HG02678 (cell line): ENCODE results near the gene PC.

Experiments used
- ATAC-seq: cut with Tn5 transposase; IDR thresholded peaks from one replicate; pipeline ENCODE4 v1.9.1; 2021; ENCODE audit warnings: mild to moderate bottlenecking, moderate library complexity; ENCODE audit not compliant: unreplicated experiment

PC gene

GRCh38 chr11:66857234-66857926, 100.8 kb downstream of the PC start:
- ATAC-seq: peak; percentile 1

GRCh38 chr11:66856496-66857233, 101.5 kb downstream of the PC start, which contains the start of gene LRFN4:
LRFN4 (plus strand) TSS chr11:66857064; CDS start chr11:66857745, 681 bp downstream.
- peak; percentile 25 for ATAC-seq

GRCh38 chr11:66855574-66856495, 102.3 kb downstream of the PC start:
- peak; percentile 70 for ATAC-seq

DNA sequence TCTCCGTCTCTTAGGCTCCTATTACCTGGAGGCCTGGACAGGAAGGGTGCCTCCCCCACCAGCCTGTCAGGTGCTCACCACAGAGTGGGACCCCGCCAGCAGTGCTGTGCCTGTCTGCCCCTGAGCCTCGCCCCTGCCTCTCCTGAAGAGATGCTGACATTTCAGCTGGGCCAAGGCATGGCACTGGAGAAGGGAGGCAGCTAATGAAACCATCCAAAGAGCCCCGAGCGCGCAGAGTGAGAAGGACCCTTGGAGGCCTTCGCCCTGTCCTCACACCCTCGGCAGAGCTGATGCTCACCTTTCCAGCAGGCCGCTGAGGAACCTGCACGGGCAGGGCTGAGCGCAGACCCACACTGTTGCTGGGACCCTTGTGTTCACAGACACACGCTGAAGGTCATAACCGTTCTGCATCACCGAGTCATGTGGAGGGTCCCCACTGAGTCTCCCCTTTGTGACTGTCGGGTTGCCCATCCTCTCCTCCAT, 103.4 kb downstream of the PC start:
- no peak for ATAC-seq

DNA sequence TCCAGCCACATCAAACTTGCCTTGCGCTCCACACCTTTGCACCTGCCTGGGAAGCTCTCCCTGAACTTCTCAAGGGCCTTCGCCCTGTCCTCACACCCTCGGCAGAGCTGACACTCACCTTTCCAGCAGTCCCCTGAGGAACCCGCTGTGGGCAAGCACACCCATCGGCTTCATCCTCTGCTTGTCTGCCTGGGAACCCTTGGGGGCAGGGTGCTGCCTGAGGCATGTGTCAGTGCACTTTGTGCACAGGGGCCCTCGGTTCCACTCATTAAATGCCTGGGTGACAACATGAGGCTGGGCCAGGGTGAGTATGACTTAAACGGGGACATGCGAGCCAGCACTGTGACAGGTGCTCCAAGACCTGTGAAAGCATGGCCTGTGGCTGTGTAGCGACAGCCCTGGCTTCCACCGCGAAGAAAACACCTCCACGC, 103.9 kb downstream of the PC start:
- ATAC-seq: no peak

GRCh38 chr11:66853242-66854229, 104.6 kb downstream of the PC start:
- no peak for ATAC-seq

- ATAC-seq: no peak
Measured at GRCh38 chr11:66852466-66853241, 105.5 kb downstream of the PC start.

DNA sequence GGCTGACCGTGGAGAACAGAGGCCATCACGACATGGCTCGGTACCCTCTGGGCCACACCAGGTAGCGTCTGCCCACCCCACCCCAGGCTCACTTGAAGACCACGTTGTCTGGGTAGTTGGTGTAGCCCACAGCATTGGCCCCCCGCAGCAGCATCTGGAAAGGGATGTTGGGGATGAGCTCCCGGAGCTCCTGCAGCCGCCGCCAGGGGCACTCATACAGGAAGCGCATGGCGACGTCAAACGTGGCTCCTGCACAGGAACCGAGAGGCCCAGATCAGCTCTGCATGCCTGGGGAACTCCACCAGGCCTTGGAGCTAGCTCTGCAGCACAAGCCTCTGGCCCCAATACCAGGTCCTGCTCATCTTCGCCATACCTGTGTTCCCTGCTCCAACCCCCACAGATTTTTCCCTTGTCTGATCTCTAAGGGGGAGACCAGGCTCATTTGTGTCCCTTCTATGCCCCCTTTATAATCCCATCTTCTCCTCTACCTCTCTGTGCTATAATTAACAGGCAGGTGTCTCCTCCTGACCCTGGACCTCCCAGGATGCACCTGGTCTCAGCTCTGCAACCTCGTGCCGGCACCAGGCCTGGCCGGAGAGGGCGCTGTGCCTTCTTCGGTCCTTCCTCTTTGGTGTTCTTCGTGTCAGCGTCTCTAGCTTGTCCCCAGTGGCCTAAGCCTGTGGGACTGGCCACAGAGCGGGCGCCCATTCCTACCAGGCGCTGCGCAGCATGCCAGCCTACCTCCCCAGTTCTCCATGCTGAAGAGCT, 106.3 kb downstream of the PC start:
- ATAC-seq: no peak

GRCh38 chr11:66851239-66851596, 107.0 kb downstream of the PC start:
- ATAC-seq: no peak

DNA sequence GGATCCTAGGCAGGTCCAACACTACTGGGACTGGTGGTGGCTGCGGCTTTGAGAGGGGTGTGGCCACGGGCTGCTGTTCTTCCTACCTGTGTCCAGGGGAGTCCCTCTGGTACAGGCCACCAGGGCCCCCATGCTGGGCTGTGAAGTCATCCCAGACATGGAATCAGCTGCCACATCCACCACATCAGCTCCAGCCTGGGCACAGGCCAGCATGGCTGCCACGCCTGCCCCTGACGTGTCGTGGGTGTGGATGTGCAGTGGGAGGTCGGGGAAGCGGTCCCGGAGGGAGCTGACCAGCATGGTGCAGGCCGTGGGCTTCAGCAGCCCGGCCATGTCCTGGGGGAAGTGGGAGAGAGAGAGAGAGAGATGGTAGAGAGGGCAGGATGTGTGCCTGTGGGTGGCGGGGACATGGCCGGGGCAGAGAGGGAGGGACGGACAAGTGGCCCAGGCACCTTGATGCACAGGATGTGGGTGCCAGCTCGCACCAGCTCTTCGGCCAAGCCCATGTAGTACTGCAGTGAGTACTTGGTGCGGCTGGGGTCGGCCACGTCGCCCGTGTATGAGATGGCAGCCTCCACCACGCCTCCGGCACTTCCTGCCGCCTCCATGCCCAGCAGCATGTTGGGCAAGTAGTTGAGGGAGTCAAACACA, 107.5 kb downstream of the PC start:
- ATAC-seq: no peak

DNA sequence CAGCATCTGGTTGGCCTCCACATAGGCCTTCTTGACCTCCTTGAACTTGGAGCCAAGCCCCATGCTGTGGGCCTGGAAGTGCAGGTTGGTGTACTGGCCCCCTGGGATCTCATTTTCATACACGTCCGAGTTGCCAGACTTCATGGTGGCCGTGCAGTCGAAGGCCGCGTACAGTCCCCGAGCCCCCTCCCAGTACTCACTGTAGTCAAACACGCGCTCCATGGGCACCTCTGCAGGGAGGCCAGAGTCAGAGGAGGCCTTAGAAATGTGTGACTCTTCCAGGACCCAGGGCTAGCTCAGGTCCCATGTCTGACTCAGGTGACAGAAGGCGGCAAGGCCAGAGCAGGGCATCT, 108.0 kb downstream of the PC start:
- no peak for ATAC-seq

- no peak for ATAC-seq
Measured at GRCh38 chr11:66849501-66850234, 108.5 kb downstream of the PC start.

DNA sequence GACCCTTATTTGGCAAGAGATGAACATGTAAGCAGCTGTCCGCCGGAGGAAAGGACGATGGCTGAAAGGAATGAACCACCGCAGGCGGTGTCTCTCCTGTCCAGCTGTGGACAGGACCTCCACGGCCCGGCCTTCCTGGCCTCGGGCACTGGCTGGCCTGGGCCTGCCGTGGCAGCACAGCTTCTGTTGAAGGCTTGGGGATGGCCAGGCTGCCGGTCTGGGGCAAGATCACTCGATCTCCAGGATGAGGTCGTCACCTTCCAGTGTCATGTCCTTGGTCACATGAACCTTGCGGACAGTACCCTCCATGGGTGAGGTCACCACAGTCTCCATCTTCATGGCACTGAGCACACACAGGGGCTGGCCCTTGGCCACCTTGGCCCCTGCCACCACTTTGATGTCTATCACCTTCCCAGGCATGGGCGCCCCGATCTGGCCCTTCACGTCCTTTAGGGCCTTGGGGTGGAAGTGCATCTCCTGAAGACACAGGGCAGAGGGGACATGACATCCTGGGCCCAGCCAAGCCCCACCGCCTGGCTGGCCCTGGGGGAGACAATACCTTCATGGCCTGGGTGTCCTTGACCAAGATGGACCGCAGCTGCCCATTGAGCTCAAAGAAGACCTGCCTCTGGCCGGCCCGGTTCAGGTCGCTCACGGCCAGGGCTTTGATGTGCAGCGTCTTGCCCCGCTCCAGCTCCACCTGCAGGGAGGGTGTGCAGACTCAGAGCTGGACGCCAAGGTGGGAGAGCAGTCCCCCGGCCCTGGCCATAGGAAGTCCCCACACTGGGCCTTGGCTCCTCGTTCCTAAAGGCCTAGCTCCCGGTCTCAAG, 109.3 kb downstream of the PC start:
- ATAC-seq: no peak

GRCh38 chr11:66847461-66848232, 110.5 kb downstream of the PC start:
- no peak for ATAC-seq

GRCh38 chr11:66846671-66847091, 111.5 kb downstream of the PC start:
- ATAC-seq: no peak

DNA sequence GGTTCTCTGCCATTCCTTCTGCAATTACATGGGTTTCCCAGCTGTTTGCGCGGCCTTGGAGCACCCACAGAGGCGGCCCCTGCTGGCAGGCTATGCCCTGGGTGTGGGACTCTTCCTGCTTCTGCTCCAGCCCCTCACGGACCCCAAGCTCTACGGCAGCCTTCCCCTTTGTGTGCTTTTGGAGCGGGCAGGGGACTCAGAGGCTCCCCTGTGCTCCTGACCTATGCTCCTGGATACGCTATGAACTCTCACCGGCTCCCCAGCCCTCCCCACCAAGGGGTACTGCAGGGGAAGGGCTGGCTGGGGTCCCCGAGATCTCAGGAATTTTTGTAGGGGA, 112.3 kb downstream of the PC start:
- ATAC-seq: no peak
